ENCODE results near the gene DCAKD.
A peak's percentile ranks its signal among the peaks of the same experiment; 100 is the strongest.

Gene DCAKD, protein sequence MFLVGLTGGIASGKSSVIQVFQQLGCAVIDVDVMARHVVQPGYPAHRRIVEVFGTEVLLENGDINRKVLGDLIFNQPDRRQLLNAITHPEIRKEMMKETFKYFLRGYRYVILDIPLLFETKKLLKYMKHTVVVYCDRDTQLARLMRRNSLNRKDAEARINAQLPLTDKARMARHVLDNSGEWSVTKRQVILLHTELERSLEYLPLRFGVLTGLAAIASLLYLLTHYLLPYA

GRCh38 chr17:45051060-45051719 lies at the start of gene DCAKD:
Gene DCAKD (minus strand): TSS chr17:45051632. CDS start chr17:45034885, 16,747 bp downstream.
- peak within 1 kb of the TSS; percentile 61 to 93 for H3K9ac ChIP-seq (ENCODE audit: low read depth in 1 of 2, low read length in 2 of 2)

DNA sequence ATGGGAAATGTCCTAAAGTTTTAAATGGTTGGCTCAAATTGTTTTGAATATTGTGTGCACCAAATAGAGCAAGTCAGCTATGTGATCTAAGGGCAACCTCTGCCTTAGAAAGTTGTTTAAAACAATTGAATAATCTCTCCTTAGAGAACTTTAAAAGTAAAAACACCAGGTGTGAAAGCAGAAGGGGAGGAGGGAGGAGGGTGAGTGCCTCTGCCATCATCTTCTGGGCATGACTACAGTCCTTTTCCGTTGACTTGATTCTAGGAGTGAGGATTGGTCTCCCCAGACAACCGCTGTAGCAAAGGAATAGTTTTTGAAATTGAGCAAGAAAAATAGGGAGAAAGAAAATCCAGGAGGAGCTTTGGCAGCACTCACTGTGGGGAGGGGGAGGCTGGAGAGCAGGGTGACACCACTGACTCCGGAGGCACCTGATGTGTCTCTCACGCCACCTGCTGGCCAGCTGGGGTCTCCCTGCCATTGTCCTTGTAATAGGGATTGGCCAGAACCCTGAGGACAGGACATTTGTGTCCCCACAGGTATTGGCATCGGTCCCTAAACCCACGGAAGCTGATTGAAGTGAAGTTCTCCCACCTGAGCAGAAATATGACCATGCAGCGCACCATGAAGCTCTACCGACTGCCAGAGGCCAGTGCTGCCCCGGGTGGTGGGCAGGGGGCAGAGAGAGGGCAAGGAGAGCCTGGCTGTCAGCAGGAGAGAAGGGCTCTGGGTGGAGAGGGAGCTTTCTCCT lies 47.6 kb upstream of the DCAKD start:
- no peak overlapping the region for H3K4me3 ChIP-seq (ENCODE audit: low read depth in 1 of 2, low read length in 2 of 2)
- H3K27ac ChIP-seq (ENCODE audit: low read depth, low read length): no peak overlapping the region
- H3K9me3 ChIP-seq (ENCODE audit: control insufficient read depth in 1 of 2, low read length in 2 of 2): no peaks in the 10 kb centered on the region
- no peak overlapping the region for H3K9ac ChIP-seq (ENCODE audit: low read depth in 1 of 2, low read length in 2 of 2)
- H3K36me3 ChIP-seq (ENCODE audit: control insufficient read depth in 1 of 2, insufficient read depth in 2 of 2, low read length in 2 of 2): peaks cover 56 to 78% of the 10 kb centered on the region in 2 donors
- H3K27me3 ChIP-seq (ENCODE audit: control insufficient read depth in 1 of 2, insufficient read depth in 2 of 2, low read length in 2 of 2): no peaks in the 10 kb centered on the region
- no peaks in the 10 kb centered on the region for H3K4me1 ChIP-seq (ENCODE audit: control insufficient read depth in 1 of 2, insufficient read depth in 2 of 2, low read length in 2 of 2)

More at GRCh38 chr17:45051060-45051719, at the start of gene DCAKD:
- Histone ChIP-seq H3K27me3 (ENCODE audit: control insufficient read depth in 1 of 2, insufficient read depth in 2 of 2, low read length in 2 of 2) (no peaks in the 10 kb centered on the region), H3K36me3 (ENCODE audit: control insufficient read depth in 1 of 2, insufficient read depth in 2 of 2, low read length in 2 of 2) (no peaks in the 10 kb centered on the region), H3K27ac (ENCODE audit: low read depth, low read length) (peak within 1 kb of the TSS; percentile 93), H3K4me1 (ENCODE audit: control insufficient read depth in 1 of 2, insufficient read depth in 2 of 2, low read length in 2 of 2) (peaks cover 5 to 19% of the 10 kb centered on the region in 2 donors), H3K9me3 (ENCODE audit: control insufficient read depth in 1 of 2, low read length in 2 of 2) (no peaks in the 10 kb centered on the region), H3K4me3 (ENCODE audit: low read depth in 1 of 2, low read length in 2 of 2) (peak within 1 kb of the TSS; percentile 69 to 76)

DNA sequence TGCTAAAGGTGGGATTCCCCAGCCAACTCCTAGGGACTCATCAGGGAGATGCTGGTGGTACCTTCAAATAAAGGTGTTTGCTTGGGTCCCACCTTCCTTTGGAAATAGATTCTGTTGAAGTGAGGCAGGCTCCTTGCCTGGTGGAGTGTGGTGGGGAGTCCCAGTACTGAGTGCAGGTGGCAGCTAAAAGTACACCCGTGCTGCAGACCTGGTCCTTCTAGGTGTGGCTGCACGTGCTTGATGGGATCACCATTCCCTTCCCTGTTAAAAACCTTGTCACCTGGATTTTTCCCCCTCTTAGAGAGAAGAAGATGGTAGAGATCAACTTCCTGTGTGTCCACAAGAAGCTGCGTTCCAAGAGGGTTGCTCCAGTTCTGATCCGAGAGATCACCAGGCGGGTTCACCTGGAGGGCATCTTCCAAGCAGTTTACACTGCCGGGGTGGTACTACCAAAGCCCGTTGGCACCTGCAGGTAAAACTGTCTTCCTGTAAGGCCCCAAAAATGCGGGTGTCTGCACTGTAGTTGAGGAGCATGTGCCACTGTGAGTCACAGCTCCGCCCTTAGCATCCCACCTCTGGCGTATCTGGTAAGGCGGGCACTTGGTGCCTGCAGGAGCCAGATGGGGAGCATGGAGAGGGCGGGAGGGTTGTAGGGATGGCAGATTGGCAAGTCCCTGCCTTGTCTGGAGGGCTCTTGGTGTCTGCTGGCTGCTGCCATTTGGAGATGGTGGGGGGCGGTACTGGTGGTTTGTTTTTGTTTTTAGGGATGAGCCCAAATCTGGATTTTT lies 46.8 kb upstream of the DCAKD start:
- peaks cover 0 to 3% of the 10 kb centered on the region in 2 donors for H3K4me1 ChIP-seq (ENCODE audit: control insufficient read depth in 1 of 2, insufficient read depth in 2 of 2, low read length in 2 of 2)

DNA sequence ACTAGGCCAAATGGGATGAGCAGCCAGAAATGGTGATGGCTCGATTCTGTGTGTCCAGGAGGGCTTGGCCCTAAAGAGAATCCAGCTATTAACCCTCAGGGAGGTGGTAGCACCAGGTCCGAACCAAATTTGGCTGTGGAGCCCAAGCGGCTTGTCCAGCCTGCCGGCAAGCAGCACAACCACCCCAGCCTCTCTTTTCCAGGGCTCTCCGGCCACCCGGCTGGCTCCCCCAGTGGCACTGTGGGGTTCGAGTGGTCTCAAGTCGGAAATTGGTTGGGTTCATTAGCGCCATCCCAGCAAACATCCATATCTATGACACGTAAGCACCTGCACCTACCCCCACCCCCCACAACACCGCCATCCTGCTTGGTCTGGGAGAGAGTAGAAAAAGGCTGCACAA lies 45.5 kb upstream of the DCAKD start:
- Histone ChIP-seq H3K27me3 (ENCODE audit: control insufficient read depth in 1 of 2, insufficient read depth in 2 of 2, low read length in 2 of 2) (no peaks in the 10 kb centered on the region), H3K36me3 (ENCODE audit: control insufficient read depth in 1 of 2, insufficient read depth in 2 of 2, low read length in 2 of 2) (peaks cover 45 to 67% of the 10 kb centered on the region in 2 donors), H3K4me1 (ENCODE audit: control insufficient read depth in 1 of 2, insufficient read depth in 2 of 2, low read length in 2 of 2) (peaks cover 3 to 6% of the 10 kb centered on the region in 2 donors), H3K4me3 (ENCODE audit: low read depth in 1 of 2, low read length in 2 of 2) (no peak overlapping the region), H3K9ac (ENCODE audit: low read depth in 1 of 2, low read length in 2 of 2) (no peak overlapping the region), H3K9me3 (ENCODE audit: control insufficient read depth in 1 of 2, low read length in 2 of 2) (no peaks in the 10 kb centered on the region), H3K27ac (ENCODE audit: low read depth, low read length) (no peak overlapping the region)

More for the DNA sequence above, 46.8 kb upstream of the DCAKD start:
- peaks cover 55 to 75% of the 10 kb centered on the region in 2 donors for H3K36me3 ChIP-seq (ENCODE audit: control insufficient read depth in 1 of 2, insufficient read depth in 2 of 2, low read length in 2 of 2)
- H3K9me3 ChIP-seq (ENCODE audit: control insufficient read depth in 1 of 2, low read length in 2 of 2): no peaks in the 10 kb centered on the region
- H3K27me3 ChIP-seq (ENCODE audit: control insufficient read depth in 1 of 2, insufficient read depth in 2 of 2, low read length in 2 of 2): no peaks in the 10 kb centered on the region
- H3K9ac ChIP-seq (ENCODE audit: low read depth in 1 of 2, low read length in 2 of 2): no peak overlapping the region
- no peak overlapping the region for H3K4me3 ChIP-seq (ENCODE audit: low read depth in 1 of 2, low read length in 2 of 2)
- no peak overlapping the region for H3K27ac ChIP-seq (ENCODE audit: low read depth, low read length)

- peaks cover 4 to 7% of the 10 kb centered on the region in 2 donors for H3K4me1 ChIP-seq (ENCODE audit: control insufficient read depth in 1 of 2, insufficient read depth in 2 of 2, low read length in 2 of 2)
- H3K27ac ChIP-seq (ENCODE audit: low read depth, low read length): no peak overlapping the region
- no peaks in the 10 kb centered on the region for H3K9me3 ChIP-seq (ENCODE audit: control insufficient read depth in 1 of 2, low read length in 2 of 2)
- H3K27me3 ChIP-seq (ENCODE audit: control insufficient read depth in 1 of 2, insufficient read depth in 2 of 2, low read length in 2 of 2): no peaks in the 10 kb centered on the region
- no peak overlapping the region for H3K9ac ChIP-seq (ENCODE audit: low read depth in 1 of 2, low read length in 2 of 2)
- H3K4me3 ChIP-seq (ENCODE audit: low read depth in 1 of 2, low read length in 2 of 2): no peak overlapping the region
- H3K36me3 ChIP-seq (ENCODE audit: control insufficient read depth in 1 of 2, insufficient read depth in 2 of 2, low read length in 2 of 2): peaks cover 43 to 67% of the 10 kb centered on the region in 2 donors
These were observed 44.7 kb upstream of the DCAKD start for GRCh38 chr17:45096141-45096540.

DNA sequence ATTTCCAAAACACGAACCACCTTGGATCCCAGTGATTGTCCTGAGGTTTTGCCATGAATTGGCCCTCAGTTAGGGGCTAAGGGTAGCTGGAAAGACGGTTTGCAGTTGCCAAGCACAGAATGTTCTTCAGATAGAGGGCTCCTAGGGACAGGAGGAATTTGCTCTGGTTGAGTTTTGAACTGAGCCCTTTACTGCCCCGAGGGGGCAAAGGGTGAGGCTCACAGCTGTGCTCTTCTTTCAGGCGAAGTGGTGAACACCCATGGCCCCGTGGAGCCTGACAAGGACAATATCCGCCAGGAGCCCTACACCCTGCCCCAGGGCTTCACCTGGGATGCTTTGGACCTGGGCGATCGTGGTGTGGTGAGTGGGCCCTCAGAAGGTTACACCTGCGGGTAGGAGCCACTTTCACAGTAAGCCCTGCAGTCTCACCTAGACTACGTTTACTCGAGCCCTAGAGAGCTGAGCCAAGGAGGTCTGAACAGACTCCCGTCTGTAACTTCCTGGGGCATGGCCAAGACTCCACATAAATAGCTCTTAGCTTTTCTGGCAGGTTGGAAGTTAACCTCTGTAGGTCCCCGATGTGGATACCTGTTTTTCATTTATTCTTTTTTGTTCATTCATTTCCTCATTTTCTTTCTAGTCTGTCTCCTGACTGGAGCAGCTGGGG lies 42.1 kb upstream of the DCAKD start:
- H3K4me1 ChIP-seq (ENCODE audit: control insufficient read depth in 1 of 2, insufficient read depth in 2 of 2, low read length in 2 of 2): peaks cover 4 to 7% of the 10 kb centered on the region in 2 donors

GRCh38 chr17:45092911-45093430 lies 41.5 kb upstream of the DCAKD start:
- Histone ChIP-seq H3K4me1 (ENCODE audit: control insufficient read depth in 1 of 2, insufficient read depth in 2 of 2, low read length in 2 of 2) (peaks cover 4 to 8% of the 10 kb centered on the region in 2 donors), H3K27me3 (ENCODE audit: control insufficient read depth in 1 of 2, insufficient read depth in 2 of 2, low read length in 2 of 2) (no peaks in the 10 kb centered on the region), H3K9me3 (ENCODE audit: control insufficient read depth in 1 of 2, low read length in 2 of 2) (no peaks in the 10 kb centered on the region), H3K9ac (ENCODE audit: low read depth in 1 of 2, low read length in 2 of 2) (no peak overlapping the region), H3K27ac (ENCODE audit: low read depth, low read length) (peak overlapping the region; percentile 71), H3K4me3 (ENCODE audit: low read depth in 1 of 2, low read length in 2 of 2) (no peak overlapping the region), H3K36me3 (ENCODE audit: control insufficient read depth in 1 of 2, insufficient read depth in 2 of 2, low read length in 2 of 2) (peaks cover 38 to 74% of the 10 kb centered on the region in 2 donors)

More for the DNA sequence above, 42.1 kb upstream of the DCAKD start:
- H3K4me3 ChIP-seq (ENCODE audit: low read depth in 1 of 2, low read length in 2 of 2): no peak overlapping the region
- H3K9me3 ChIP-seq (ENCODE audit: control insufficient read depth in 1 of 2, low read length in 2 of 2): no peaks in the 10 kb centered on the region
- no peak overlapping the region for H3K9ac ChIP-seq (ENCODE audit: low read depth in 1 of 2, low read length in 2 of 2)
- peak overlapping the region; percentile 71 for H3K27ac ChIP-seq (ENCODE audit: low read depth, low read length)
- H3K27me3 ChIP-seq (ENCODE audit: control insufficient read depth in 1 of 2, insufficient read depth in 2 of 2, low read length in 2 of 2): no peaks in the 10 kb centered on the region
- H3K36me3 ChIP-seq (ENCODE audit: control insufficient read depth in 1 of 2, insufficient read depth in 2 of 2, low read length in 2 of 2): peaks cover 41 to 74% of the 10 kb centered on the region in 2 donors

- Histone ChIP-seq H3K4me3 (ENCODE audit: low read depth in 1 of 2, low read length in 2 of 2) (no peak overlapping the region), H3K36me3 (ENCODE audit: control insufficient read depth in 1 of 2, insufficient read depth in 2 of 2, low read length in 2 of 2) (peaks cover 42 to 74% of the 10 kb centered on the region in 2 donors), H3K4me1 (ENCODE audit: control insufficient read depth in 1 of 2, insufficient read depth in 2 of 2, low read length in 2 of 2) (peaks cover 4 to 16% of the 10 kb centered on the region in 2 donors), H3K27me3 (ENCODE audit: control insufficient read depth in 1 of 2, insufficient read depth in 2 of 2, low read length in 2 of 2) (no peaks in the 10 kb centered on the region), H3K9ac (ENCODE audit: low read depth in 1 of 2, low read length in 2 of 2) (no peak overlapping the region), H3K27ac (ENCODE audit: low read depth, low read length) (peak overlapping the region; percentile 28), H3K9me3 (ENCODE audit: control insufficient read depth in 1 of 2, low read length in 2 of 2) (no peaks in the 10 kb centered on the region)
These were observed 40.5 kb upstream of the DCAKD start for GRCh38 chr17:45091778-45092425.

DNA sequence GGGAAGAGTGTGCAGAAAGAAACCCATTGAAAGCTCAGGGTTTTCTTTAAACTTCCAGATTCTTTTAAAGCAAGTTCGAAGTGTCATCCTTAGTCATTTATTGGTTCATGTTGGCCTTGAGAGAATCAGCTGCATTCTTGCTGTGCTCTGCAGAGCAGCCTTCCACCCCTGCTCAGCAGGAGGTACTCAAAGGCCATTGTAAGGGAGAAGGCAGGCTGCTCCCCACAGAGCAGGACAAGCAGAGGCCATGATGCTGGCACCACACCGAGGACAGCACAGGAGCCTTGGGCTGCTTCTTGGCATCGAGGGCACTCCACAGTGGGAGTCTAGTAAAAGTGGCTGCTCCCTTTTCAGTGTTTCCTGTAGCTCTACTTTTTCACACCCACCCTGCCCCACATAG lies 39.3 kb upstream of the DCAKD start:
- H3K27me3 ChIP-seq (ENCODE audit: control insufficient read depth in 1 of 2, insufficient read depth in 2 of 2, low read length in 2 of 2): no peaks in the 10 kb centered on the region
- H3K4me3 ChIP-seq (ENCODE audit: low read depth in 1 of 2, low read length in 2 of 2): no peak overlapping the region
- no peak overlapping the region for H3K9ac ChIP-seq (ENCODE audit: low read depth in 1 of 2, low read length in 2 of 2)
- H3K4me1 ChIP-seq (ENCODE audit: control insufficient read depth in 1 of 2, insufficient read depth in 2 of 2, low read length in 2 of 2): peaks cover 4 to 16% of the 10 kb centered on the region in 2 donors
- peaks cover 35 to 70% of the 10 kb centered on the region in 2 donors for H3K36me3 ChIP-seq (ENCODE audit: control insufficient read depth in 1 of 2, insufficient read depth in 2 of 2, low read length in 2 of 2)
- no peak overlapping the region for H3K27ac ChIP-seq (ENCODE audit: low read depth, low read length)
- no peaks in the 10 kb centered on the region for H3K9me3 ChIP-seq (ENCODE audit: control insufficient read depth in 1 of 2, low read length in 2 of 2)

Data from duodenal mucosa (tissue), 2 donors.